Upper lobe of left lung (tissue), 4 donors: ENCODE data around the gene ANKRD10.
A peak's percentile ranks its signal among the peaks of the same experiment; 100 is the strongest.

ENCODE experiments used
- CTCF ChIP-seq, 6 experiments: fragments of 450-650 bp in 4 of 6; fragments of 200-600 bp in 2 of 6; sonication (generic) in 2 of 6; IDR thresholded peaks; one replicate each; pipeline ENCODE4 v1.5.1; 2016 to 2019; ENCODE audit warnings: antibody characterized with exemption in 6 of 6
- EP300 ChIP-seq, 4 donors: sonication (generic); formaldehyde crosslinking; IDR thresholded peaks; one replicate each; pipeline ENCODE4 v1.5.1; 2017; ENCODE audit warnings: antibody characterized with exemption in 4 of 4, control low read depth in 2 of 4
- POLR2A ChIP-seq, 4 donors: fragments of 450-650 bp; IDR thresholded peaks; one replicate each; pipeline ENCODE4 v1.5.1; 2016 to 2017; ENCODE audit warnings: antibody characterized with exemption in 4 of 4, mild to moderate bottlenecking in 2 of 4
- POLR2AphosphoS5 ChIP-seq, 2 donors: sonication (generic); formaldehyde crosslinking; IDR thresholded peaks; one replicate each; pipeline ENCODE4 v1.5.1; 2017; ENCODE audit warnings: antibody characterized with exemption in 2 of 2

GRCh38 chr13:110915057-110915873, at the start of gene ANKRD10:
- TF ChIP-seq POLR2A (IDR thresholded peaks at IDR 0.05) = peak in 3 of 4 donors; percentile 59 to 86 (median 70)
- TF ChIP-seq POLR2AphosphoS5 (IDR thresholded peaks at IDR 0.05) = peak in 1 of 2 donors; percentile 50
- peak; percentile 86 to 98 (median 96) for TF ChIP-seq CTCF (IDR thresholded peaks at IDR 0.05)
- TF ChIP-seq EP300 (IDR thresholded peaks at IDR 0.05) = peak in 1 of 4 donors; percentile 29
